ENCODE data around the gene ZNF618. TPM values are rescaled to one million over a fixed set of nuclear protein-coding genes. Genes with fewer than 3 reads are reported as not detected.

ZNF618 gene
- total RNA-seq, 2 donors from 2014 or later, result 16.6 to 24.9 TPM

- Histone ChIP-seq H3K4me3 (no peak overlapping the region), H3K9me3 (no peaks in the 10 kb centered on the region), H3K27ac (peak overlapping the region; percentile 72 to 74), H3K27me3 (replicated peaks; ENCODE audit: insufficient read depth) (no peaks in the 10 kb centered on the region), H3K36me3 (no peaks in the 10 kb centered on the region), H3K4me1 (ENCODE audit: control insufficient read depth in 1 of 2, low read depth in 2 of 2) (peaks cover 38 to 56% of the 10 kb centered on the region in 2 donors)
- DNase-seq (ENCODE audit: low spot score) (no peak), ATAC-seq (ENCODE audit: insufficient number of reproducible peaks, low FRiP score, low read depth) (peak; percentile 68)
- no peak for TF ChIP-seq CTCF (IDR thresholded peaks at IDR 0.05)
These were observed 37.5 kb downstream of the ZNF618 start for GRCh38 chr9:113913426-113914195.

- no peak for DNase-seq (ENCODE audit: low spot score)
- H3K4me1 ChIP-seq (ENCODE audit: control insufficient read depth in 1 of 2, low read depth in 2 of 2), result peaks cover 47 to 65% of the 10 kb centered on the region in 2 donors
- no peaks in the 10 kb centered on the region for H3K9me3 ChIP-seq
- H3K27ac ChIP-seq, result peak overlapping the region; percentile 72 to 74
- H3K36me3 ChIP-seq, result no peaks in the 10 kb centered on the region
- no peak for ATAC-seq (ENCODE audit: insufficient number of reproducible peaks, low FRiP score, low read depth)
- TF ChIP-seq CTCF (IDR thresholded peaks at IDR 0.05), result no peak
- H3K27me3 ChIP-seq (replicated peaks; ENCODE audit: insufficient read depth), result no peaks in the 10 kb centered on the region
- no peak overlapping the region for H3K4me3 ChIP-seq
These were observed 38.4 kb downstream of the ZNF618 start for GRCh38 chr9:113914517-113914916.

GRCh38 chr9:113915817-113916434 is 39.8 kb downstream of the ZNF618 start:
- peaks cover 41 to 66% of the 10 kb centered on the region in 2 donors for H3K4me1 ChIP-seq (ENCODE audit: control insufficient read depth in 1 of 2, low read depth in 2 of 2)
- no peak overlapping the region for H3K4me3 ChIP-seq
- DNase-seq (ENCODE audit: low spot score) (no peak), ATAC-seq (ENCODE audit: insufficient number of reproducible peaks, low FRiP score, low read depth) (no peak)
- H3K27me3 ChIP-seq (replicated peaks; ENCODE audit: insufficient read depth), result no peaks in the 10 kb centered on the region
- H3K36me3 ChIP-seq, result no peaks in the 10 kb centered on the region
- H3K9me3 ChIP-seq, result no peaks in the 10 kb centered on the region
- no peak for TF ChIP-seq CTCF (IDR thresholded peaks at IDR 0.05)
- H3K27ac ChIP-seq, result no peak overlapping the region

- no peak overlapping the region for H3K4me3 ChIP-seq
- H3K9me3 ChIP-seq, result no peaks in the 10 kb centered on the region
- ATAC-seq (ENCODE audit: insufficient number of reproducible peaks, low FRiP score, low read depth) (no peak), DNase-seq (ENCODE audit: low spot score) (no peak)
- no peaks in the 10 kb centered on the region for H3K27me3 ChIP-seq (replicated peaks; ENCODE audit: insufficient read depth)
- no peaks in the 10 kb centered on the region for H3K36me3 ChIP-seq
- no peak for TF ChIP-seq CTCF (IDR thresholded peaks at IDR 0.05)
- H3K27ac ChIP-seq, result no peak overlapping the region
- peaks cover 31 to 56% of the 10 kb centered on the region in 2 donors for H3K4me1 ChIP-seq (ENCODE audit: control insufficient read depth in 1 of 2, low read depth in 2 of 2)
These were observed 40.8 kb downstream of the ZNF618 start for GRCh38 chr9:113916931-113917330.

- no peaks in the 10 kb centered on the region for H3K36me3 ChIP-seq
- no peak for DNase-seq (ENCODE audit: low spot score)
- no peak for ATAC-seq (ENCODE audit: insufficient number of reproducible peaks, low FRiP score, low read depth)
- no peaks in the 10 kb centered on the region for H3K27me3 ChIP-seq (replicated peaks; ENCODE audit: insufficient read depth)
- no peak for TF ChIP-seq CTCF (IDR thresholded peaks at IDR 0.05)
- H3K27ac ChIP-seq, result peak overlapping the region; percentile 39 to 52
- no peaks in the 10 kb centered on the region for H3K9me3 ChIP-seq
- H3K4me1 ChIP-seq (ENCODE audit: control insufficient read depth in 1 of 2, low read depth in 2 of 2), result peaks cover 16 to 39% of the 10 kb centered on the region in 2 donors
- H3K4me3 ChIP-seq, result peak overlapping the region; percentile 37
These were observed 42.7 kb downstream of the ZNF618 start for GRCh38 chr9:113918697-113919350.

All from thoracic aorta (tissue), 2 donors.